ENCODE data around the gene PKMYT1.

DNA sequence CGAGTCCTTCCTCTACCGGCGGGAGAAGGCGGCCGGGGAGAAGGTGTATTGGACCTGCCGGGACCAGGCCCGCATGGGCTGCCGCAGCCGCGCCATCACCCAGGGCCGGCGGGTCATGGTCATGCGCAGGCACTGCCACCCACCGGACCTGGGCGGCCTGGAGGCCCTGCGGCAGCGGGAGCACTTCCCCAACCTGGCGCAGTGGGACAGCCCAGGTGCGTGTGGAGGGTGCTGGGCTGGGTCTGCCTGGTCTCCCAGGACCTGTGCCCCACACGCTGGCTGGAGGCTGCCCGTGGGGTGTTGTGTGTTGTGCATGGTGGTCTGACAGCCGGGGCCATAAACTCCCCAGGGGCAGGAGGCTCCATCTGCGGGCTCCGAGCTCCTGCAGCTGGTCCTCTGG lies 43.1 kb downstream of the PKMYT1 start:
- TF ChIP-seq, protein P1, sequence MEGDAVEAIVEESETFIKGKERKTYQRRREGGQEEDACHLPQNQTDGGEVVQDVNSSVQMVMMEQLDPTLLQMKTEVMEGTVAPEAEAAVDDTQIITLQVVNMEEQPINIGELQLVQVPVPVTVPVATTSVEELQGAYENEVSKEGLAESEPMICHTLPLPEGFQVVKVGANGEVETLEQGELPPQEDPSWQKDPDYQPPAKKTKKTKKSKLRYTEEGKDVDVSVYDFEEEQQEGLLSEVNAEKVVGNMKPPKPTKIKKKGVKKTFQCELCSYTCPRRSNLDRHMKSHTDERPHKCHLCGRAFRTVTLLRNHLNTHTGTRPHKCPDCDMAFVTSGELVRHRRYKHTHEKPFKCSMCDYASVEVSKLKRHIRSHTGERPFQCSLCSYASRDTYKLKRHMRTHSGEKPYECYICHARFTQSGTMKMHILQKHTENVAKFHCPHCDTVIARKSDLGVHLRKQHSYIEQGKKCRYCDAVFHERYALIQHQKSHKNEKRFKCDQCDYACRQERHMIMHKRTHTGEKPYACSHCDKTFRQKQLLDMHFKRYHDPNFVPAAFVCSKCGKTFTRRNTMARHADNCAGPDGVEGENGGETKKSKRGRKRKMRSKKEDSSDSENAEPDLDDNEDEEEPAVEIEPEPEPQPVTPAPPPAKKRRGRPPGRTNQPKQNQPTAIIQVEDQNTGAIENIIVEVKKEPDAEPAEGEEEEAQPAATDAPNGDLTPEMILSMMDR (IDR thresholded peaks at IDR 0.05; ENCODE audit: low read depth, low read length) = no peak
- no peak for TF ChIP-seq EZH2phosphoT487 (IDR thresholded peaks at IDR 0.05; ENCODE audit: low read depth)
